ENCODE data around the gene MCL1.

DNA sequence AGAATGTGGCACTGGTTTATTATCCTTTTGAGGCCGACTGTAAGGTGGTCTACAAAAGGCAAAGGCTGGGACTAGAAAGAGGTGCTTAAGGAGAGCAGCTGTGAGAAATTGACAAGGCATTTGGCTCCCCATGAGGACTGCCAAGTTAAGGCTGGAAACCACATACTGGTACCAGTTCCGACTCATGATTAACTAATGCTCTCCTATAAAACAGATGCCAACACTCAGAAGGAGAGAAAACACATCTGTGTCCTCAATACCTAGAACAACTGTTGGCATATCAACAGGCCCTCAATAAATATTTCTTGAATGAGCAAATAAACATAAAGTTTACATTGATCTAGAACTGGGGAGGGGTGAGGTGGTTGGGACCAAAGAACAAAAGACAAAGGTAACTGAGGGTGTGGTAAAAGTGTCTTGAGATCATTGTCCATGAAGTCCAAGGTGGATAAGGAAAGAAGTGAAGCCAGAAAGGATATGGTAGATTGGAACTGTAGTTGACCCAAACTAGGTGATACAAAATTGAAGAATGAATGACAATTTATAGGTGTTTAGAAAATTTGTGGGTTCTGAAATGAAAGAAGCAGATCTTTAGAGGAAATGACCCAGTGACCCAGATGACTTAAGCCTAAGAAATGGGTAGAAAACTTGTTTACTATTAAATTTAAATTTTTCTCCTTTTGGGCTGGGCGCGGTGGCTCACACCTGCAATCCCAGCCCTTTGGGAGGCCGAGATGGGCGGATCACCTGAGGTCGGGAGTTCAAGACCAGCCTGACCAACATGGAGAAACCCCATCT is 16.9 kb upstream of the MCL1 start:
- TF ChIP-seq, protein P1, sequence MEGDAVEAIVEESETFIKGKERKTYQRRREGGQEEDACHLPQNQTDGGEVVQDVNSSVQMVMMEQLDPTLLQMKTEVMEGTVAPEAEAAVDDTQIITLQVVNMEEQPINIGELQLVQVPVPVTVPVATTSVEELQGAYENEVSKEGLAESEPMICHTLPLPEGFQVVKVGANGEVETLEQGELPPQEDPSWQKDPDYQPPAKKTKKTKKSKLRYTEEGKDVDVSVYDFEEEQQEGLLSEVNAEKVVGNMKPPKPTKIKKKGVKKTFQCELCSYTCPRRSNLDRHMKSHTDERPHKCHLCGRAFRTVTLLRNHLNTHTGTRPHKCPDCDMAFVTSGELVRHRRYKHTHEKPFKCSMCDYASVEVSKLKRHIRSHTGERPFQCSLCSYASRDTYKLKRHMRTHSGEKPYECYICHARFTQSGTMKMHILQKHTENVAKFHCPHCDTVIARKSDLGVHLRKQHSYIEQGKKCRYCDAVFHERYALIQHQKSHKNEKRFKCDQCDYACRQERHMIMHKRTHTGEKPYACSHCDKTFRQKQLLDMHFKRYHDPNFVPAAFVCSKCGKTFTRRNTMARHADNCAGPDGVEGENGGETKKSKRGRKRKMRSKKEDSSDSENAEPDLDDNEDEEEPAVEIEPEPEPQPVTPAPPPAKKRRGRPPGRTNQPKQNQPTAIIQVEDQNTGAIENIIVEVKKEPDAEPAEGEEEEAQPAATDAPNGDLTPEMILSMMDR (IDR thresholded peaks at IDR 0.05; ENCODE audit: low read length): no peak
- no peak for TF ChIP-seq EZH2 (IDR thresholded peaks at IDR 0.05; ENCODE audit: borderline replicate concordance, low read length)
